NCI-H1694 (cell line): ENCODE measurements around the gene RSF1.

Experiments
- DNase-seq: peaks from one replicate; lab custom pipeline; 2025; lab: John Stamatoyannopoulos, UW

The RSF1 gene

GRCh38 chr11:77748266-77748665, 72.3 kb downstream of the RSF1 start:
- no peak for DNase-seq

DNA sequence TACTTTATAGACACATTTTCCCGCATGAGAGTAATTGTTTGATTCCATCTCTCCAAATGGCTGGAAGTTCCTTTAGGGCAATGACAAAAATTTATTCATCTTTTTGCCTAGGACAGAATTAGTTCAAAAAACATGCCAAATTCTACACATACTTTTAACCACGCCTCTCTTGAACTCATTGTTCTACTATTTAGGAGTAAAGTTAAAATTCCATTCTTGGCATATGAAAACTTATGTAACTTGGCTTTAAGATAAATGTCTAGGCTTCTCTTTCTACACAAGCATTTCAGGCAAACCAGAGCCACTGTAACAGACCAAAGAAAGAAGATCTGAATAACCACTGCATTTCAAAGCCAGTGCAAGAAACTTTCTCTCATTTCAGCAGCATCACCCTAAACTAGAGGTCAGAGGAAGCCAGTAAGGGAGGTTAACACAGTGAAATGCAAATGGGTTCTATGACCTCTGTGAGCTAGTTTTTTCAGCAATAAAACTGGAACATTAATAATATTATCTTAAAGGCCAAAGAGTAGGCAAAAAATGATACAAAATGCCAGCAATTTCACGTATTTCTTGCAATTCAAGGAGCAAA, 73.0 kb downstream of the RSF1 start:
- no peak for DNase-seq

GRCh38 chr11:77736473-77736872, 84.0 kb downstream of the RSF1 start:
- no peak for DNase-seq

- no peak for DNase-seq
Measured at GRCh38 chr11:77734890-77735289, 85.6 kb downstream of the RSF1 start.

DNA sequence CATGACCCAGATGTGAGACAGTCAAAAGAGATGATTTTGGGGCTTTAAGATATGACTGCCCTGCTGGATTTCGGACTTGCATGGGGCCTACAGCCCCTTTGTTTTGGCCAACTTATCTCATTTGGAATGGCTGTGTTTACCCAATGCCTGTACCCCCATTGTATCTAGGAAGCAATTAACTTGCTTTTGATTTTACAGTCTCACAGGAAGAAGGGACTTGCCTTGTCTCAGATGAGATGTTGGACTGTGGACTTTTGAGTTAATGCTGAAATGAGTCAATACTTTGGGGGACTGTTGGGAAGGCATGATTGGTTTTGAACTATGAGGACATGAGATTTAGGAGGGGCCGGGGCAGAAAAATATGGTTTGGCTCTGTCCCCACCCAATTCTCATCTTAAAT, 88.4 kb downstream of the RSF1 start:
- no peak for DNase-seq

- DNase-seq, result no peak
Measured at GRCh38 chr11:77730789-77731188, 89.7 kb downstream of the RSF1 start.

DNA sequence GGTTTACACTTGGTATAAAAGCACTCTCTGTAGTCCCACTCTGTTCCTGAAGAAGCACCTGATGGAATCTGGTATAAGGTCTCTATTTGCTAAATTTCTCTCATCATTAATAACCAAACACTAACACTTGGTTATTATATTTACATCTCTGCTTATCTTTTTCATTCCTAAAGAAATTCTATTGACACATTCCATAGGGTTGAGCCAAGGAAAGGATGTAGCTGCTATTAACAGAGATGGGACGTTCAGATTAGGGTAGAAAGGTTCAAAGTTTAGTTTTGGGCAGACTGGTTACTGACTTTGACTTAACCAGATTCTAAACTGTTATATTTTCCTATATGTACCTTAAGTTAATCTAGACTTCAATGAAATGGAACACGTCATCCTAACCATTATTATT, 91.5 kb downstream of the RSF1 start:
- DNase-seq, result no peak

DNA sequence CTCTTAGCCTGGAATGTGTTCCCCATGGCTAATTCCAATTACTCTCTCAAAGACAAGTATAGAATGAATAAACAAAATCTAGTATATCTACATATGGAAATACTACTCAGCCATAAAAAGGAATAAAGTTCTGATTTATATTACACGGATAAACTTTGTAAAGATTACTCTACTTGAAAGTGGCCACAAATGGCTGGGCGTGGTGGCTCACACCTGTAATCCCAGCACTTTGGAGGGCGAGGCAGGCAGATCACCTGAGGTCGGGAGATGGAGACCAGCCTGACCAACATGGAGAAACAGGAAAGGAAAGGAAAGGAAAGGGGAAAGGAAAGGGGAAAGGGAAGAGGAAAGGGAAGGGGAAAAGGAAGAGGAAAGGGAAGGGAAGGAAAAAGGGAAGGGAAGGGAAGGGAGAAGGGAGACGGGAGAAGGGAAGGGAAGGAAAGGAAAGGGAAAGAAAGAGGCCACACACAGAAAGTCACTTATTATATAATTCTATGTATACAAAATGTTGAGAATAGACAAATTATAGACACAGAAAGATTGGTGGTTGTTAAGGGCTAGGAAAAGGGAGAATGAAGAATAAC, 92.2 kb downstream of the RSF1 start:
- DNase-seq, result no peak

- DNase-seq, result no peak
Measured at GRCh38 chr11:77726524-77726923, 94.0 kb downstream of the RSF1 start.

DNA sequence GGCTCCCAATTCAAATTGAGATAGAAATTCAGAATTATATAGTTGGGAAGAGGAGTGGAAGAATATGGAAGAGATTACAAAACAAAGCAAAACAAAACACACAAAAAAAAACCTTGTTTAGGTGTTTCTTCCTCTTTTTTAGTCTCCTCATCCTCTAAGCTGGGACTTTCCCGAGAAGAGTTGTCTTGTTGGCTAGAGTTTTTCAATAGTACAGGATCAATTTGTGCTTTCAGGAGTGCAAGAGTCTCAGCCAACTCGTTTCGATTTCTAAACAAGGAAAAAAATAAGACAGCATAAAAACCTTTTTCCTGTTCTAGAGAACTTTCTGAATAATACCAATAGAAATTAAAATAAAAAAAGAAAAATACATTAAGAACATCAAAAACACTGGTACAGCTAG, 95.1 kb downstream of the RSF1 start:
- DNase-seq, result no peak

- no peak for DNase-seq
Measured at GRCh38 chr11:77724636-77725035, 95.9 kb downstream of the RSF1 start.

- no peak for DNase-seq
Measured at GRCh38 chr11:77723024-77723423, 97.5 kb downstream of the RSF1 start.

GRCh38 chr11:77710358-77710757, 110.2 kb downstream of the RSF1 start:
- DNase-seq, result no peak

DNA sequence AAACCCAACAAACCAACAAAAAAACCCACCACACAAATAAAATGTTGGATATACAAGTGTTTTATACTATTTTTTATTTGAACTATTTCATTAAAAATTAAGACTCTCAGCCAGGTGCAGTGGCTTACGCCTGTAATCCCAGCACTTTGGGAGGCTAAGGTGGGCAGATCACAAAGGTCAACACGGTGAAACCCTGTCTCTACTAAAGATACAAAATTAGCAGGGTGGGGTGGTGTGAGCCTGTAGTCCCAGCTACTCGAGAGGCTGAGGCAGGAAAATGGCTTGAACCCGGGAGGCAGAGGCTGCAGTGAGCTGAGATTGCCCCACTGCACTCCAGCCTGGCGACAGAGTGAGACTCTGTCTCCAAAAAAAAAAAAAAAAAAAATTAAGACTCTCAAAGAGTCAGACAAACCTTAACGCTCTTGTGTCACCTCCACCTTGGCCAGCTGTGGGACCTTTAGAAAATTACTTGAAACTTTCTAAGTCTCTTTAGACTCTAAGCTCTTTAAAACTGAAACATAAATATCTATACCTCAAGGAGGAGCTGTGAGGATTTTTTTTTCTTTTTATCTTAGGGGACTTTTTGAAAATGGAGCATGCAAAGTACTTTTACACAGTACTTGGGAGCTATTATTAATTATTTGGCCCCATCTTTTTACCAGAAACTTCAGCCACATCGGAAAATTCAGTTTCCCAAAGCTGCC, 114.5 kb downstream of the RSF1 start:
- no peak for DNase-seq

DNA sequence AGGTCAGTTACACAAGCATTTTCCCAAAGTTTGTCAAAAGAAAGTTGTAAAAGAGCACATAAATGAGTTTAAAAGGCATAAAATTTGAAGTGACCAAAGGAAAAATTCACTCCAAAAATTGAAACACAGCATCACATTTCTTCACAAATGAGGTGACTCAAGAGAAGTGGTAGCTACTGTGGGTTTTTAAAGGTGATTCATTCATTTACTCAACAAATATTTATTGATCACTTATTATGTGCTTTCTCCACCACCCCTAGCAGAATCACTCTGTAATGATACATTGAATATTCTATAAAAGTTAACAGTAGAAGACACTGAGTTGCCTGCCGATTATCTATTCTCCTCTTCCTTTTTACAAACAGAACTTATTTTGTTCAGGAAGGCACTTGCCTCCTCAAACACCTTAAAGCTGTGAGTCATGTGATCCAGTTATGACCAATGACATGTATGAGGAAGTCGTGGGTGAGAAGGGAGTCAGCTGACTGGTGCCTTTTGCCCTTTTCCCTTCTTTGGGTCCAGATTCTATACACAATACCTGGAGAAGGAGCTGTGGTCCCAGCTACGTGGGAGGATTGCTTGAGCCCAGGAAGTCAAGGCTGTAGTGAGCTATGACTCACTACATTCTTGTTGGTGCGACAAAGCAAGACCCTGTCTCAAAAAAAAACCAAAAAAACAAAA, 115.2 kb downstream of the RSF1 start:
- no peak for DNase-seq

GRCh38 chr11:77704029-77704428, 116.5 kb downstream of the RSF1 start:
- no peak for DNase-seq

DNA sequence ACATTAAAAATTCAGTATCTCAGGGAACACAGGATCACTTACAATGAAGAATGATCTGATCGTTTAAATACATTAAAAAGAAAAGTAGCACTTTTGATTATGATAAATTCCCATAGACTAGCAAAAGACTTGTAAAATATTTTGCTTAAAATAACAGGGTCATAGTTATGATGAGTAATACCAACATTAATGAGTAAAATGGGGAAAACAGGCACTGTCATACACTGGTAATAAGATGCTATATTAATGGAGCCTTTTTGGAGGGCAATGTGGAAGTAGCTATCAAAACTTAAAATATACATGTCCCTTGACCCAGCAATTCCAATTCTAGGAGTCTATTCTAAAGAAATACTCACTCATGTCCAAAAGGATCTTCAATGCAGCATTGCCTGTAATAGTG, 121.1 kb downstream of the RSF1 start:
- DNase-seq, result no peak

DNA sequence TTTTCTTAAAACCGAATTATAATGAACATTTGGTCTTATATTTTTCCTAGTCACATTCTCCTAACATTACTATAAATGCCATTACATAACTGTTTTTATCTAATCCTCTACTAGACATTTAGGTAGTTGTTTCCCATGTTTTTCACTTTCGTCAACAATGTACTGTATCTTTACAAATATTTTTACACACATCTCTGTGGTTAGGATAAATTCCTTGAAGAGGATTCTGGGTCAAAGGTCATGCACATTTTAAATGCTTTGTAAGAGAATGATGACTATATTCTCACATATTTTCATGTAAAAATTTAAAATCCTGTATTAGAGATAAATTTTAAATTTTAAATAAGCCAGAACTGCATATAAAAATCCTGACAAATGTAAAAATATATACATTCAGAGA, 121.6 kb downstream of the RSF1 start:
- no peak for DNase-seq

- DNase-seq, result no peak
Measured at GRCh38 chr11:77697865-77698264, 122.7 kb downstream of the RSF1 start.

GRCh38 chr11:77695417-77695816, 125.1 kb downstream of the RSF1 start:
- no peak for DNase-seq

GRCh38 chr11:77690649-77691048, 129.9 kb downstream of the RSF1 start:
- no peak for DNase-seq

GRCh38 chr11:77687088-77687487, 133.4 kb downstream of the RSF1 start:
- DNase-seq, result no peak

GRCh38 chr11:77677138-77677537, 143.4 kb downstream of the RSF1 start:
- DNase-seq, result no peak
